ENCODE results near the gene STMN1. TPM values are rescaled to one million over a fixed set of nuclear protein-coding genes. Genes with fewer than 3 reads are reported as not detected.

STMN1 gene
- total and polyA plus RNA-seq, 2 of the 8 experiments (the other 6 are each of a cell fraction or from before 2014, with no cell fraction given), result 116 to 564 TPM

GRCh38 chr1:25899792-25900191, 6.4 kb downstream of the STMN1 start:
- H3K27me3 ChIP-seq (replicated peaks in 1 of 4; ENCODE audit: control insufficient read depth in 3 of 4, extremely low read depth in 1 of 4, insufficient read depth in 3 of 4, low read length in 3 of 4), result no peaks in the 10 kb centered on the region
- no peak overlapping the region for H2BK20ac ChIP-seq (ENCODE audit: low read length)
- H3K27ac ChIP-seq (ENCODE audit: low read depth, low read length), result no peak overlapping the region
- WGBS, 2 experiments (ENCODE audit: extremely low coverage in 1 of 2, insufficient coverage in 1 of 2, insufficient read length in 1 of 2, insufficient replicate concordance in 2 of 2, low coverage in 1 of 2, low lambda C conversion rate in 2 of 2, missing lambda C conversion rate in 1 of 2), result 91% methylated on average over 6 of the region's 6 CpGs; no CpG with 5 or more reads in 1 of the 2 experiments
- no peak overlapping the region for H4K8ac ChIP-seq (ENCODE audit: extremely low read depth, insufficient read depth, low read length)
- no peak overlapping the region for H3K14ac ChIP-seq (ENCODE audit: insufficient read length)
- H3K36me3 ChIP-seq (ENCODE audit: control insufficient read depth in 2 of 4, insufficient read depth in 4 of 4, low read length in 3 of 4), result peaks cover 25 to 58% (median 45%) of the 10 kb centered on the region in 4 experiments
- no peak overlapping the region for H2BK12ac ChIP-seq (ENCODE audit: low read depth, low read length)
- H3K79me1 ChIP-seq (ENCODE audit: low read depth, low read length), result 0 out of 2 replicates have a peak, but pooled peaks cover 3% of the 10 kb centered on the region
- no peak overlapping the region for H3K9ac ChIP-seq (replicated peaks in 1 of 4; ENCODE audit: extremely low read depth in 1 of 4, low read depth in 3 of 4, low read length in 3 of 4)
- H2BK15ac ChIP-seq (ENCODE audit: low read length), result no peak overlapping the region
- H3K18ac ChIP-seq (ENCODE audit: extremely low read depth, low read length), result no peak overlapping the region
- H2BK5ac ChIP-seq (ENCODE audit: low read depth, low read length), result no peak overlapping the region
- peaks cover 2 to 22% of the 10 kb centered on the region in 2 experiments for H4K20me1 ChIP-seq (replicated peaks in 1 of 2; ENCODE audit: control insufficient read depth in 1 of 2, insufficient read depth in 2 of 2, low read length in 2 of 2)
- no peak for FAIRE-seq
- ChIA-PET POLR2A (ENCODE audit: partially characterized antibody) (interaction anchor here (0.5 to 2.4 kb wide), 5 partner anchors 22 to 188 kb away, joined by 3 to 6 read pairs (median 5); no protein-coding TSS in a partner anchor), CTCF (ENCODE audit: partially characterized antibody) (interaction anchor here (0.5 to 16.4 kb wide), 4 partner anchors 11 to 114 kb away, joined by 4 to 330 read pairs (median 35); partner anchors contain the start of gene PAFAH2)
- H3K56ac ChIP-seq (replicated peaks; ENCODE audit: insufficient read length, low read depth, low read length), result no peak overlapping the region
- no peaks in the 10 kb centered on the region for H3K9me3 ChIP-seq (ENCODE audit: insufficient read depth in 2 of 2, low read depth in 1 of 2, low read length in 1 of 2)
- H3K4me1 ChIP-seq (replicated peaks in 1 of 4; ENCODE audit: control insufficient read depth in 3 of 4, insufficient read depth in 4 of 4, low read length in 3 of 4), result peaks cover 0 to 6% (median 0%) of the 10 kb centered on the region in 4 experiments; a peak in 2 of 7 replicates
- H3K23me2 ChIP-seq (ENCODE audit: low read depth, low read length), result no peaks in the 10 kb centered on the region
- no peak overlapping the region for H3K4me2 ChIP-seq (ENCODE audit: insufficient read depth in 1 of 2, low read depth in 2 of 2, low read length in 2 of 2)
- no peak overlapping the region for H3K4ac ChIP-seq (replicated peaks; ENCODE audit: insufficient read length, low read depth, low read length)
- H4K5ac ChIP-seq (ENCODE audit: insufficient read length, low read depth, low read length), result no peak overlapping the region
- no peak overlapping the region for H4K91ac ChIP-seq (replicated peaks; ENCODE audit: insufficient read length, low read length)
- H2BK120ac ChIP-seq (replicated peaks; ENCODE audit: low read depth, low read length), result no peak overlapping the region
- no peak overlapping the region for H3K4me3 ChIP-seq (ENCODE audit: extremely low read depth in 1 of 4, insufficient read depth in 2 of 4, low read depth in 3 of 4, low read length in 4 of 4)
- H3K79me2 ChIP-seq (ENCODE audit: control insufficient read depth in 1 of 2, insufficient read depth in 2 of 2, low read length in 2 of 2), result peaks cover 11 to 29% of the 10 kb centered on the region in 2 experiments
- H2AK5ac ChIP-seq (ENCODE audit: low read depth, low read length), result no peak overlapping the region
- no peak for DNase-seq (ENCODE audit: low read depth in 1 of 2, low spot score in 2 of 2)
- H2AFZ ChIP-seq (ENCODE audit: low read length), result no peak overlapping the region
- no peak overlapping the region for H3K23ac ChIP-seq (ENCODE audit: insufficient read length)
- no peak for TF ChIP-seq JUN (IDR thresholded peaks at IDR 0.05; ENCODE audit: low read depth, low read length)

All from H1 (cell line).